OCI-M2 (cell line): ENCODE measurements around the gene SPRR1A.

Experiments
- DNase-seq: peaks from one replicate; lab custom pipeline; 2025; ENCODE audit not compliant: unreplicated experiment; lab: John Stamatoyannopoulos, UW

Gene SPRR1A, protein sequence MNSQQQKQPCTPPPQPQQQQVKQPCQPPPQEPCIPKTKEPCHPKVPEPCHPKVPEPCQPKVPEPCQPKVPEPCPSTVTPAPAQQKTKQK

DNA sequence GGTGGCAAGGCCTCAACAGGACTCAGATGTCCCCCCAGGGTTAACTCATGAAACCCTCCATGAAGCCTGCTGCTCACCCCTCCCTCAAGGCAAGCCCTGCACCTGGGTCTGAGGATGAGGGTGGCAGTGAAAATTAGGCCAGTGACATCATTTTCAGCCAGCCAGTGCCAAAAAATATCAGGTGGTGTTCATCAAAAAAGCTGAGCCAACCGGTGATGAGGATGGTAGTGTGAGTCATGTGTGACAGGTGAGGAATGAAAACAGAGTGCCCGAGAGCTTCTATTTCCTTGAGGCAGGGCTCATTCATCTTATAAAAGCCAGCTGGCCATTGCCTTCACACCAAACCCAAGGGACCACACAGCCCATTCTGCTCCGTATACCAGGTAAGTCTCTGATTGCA, at the start of gene SPRR1A:
SPRR1A (plus strand) TSS at position 339 of the 400 bp plus-strand sequence. CDS start 1,150 bp downstream, outside the sequence.
- DNase-seq = no peak

DNA sequence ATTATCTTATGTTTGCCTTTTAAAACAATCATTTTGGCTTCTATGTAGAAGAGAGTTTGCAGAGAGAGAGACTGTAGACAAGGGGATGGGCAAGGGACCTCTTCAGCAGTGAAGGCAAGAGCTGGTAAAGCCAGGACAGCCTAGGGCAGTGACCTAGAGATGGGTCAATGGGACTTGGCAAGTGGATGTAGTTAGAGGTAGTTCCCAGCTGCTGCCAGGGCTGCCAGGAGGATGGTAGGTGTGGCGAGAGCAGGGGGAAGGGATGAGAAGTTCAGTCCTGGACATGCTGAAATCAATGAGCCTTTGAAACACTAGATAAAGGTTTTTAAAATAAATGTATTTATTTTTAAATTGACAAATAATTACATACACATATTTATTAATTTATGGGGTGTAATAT, 43.3 kb upstream of the SPRR1A start:
- DNase-seq = no peak

DNA sequence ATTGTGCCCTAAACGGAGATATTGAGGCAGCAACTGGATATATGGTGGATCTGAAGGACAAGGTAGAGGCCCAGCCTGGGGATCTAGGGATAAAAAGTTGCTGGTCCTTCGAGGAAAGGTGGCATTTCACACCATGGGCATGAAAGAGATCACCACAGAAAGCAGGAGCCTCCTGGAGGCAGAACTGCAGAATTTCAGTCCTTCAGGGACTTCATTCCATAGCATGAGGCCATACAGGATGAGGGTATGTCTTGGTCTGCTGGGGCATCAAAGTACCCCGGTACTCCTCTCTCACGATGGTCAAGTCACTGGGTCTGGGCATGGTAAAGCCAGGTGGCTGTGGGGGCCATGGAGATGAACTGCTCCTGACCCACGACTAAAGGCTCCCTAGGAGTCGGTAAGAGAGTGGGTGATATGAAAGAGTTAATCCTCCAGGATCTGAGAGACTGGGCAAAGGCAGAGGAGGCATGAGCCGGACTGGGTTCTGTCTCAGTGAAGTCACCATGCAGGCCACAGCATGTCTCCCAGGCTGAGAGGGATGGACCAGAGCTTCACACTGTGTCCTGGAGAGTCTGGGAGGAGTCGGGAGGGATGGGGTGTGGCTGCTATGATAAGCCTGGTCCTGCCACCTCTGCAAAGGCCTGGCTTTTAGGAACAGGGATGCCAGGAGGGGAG, 42.7 kb upstream of the SPRR1A start:
- no peak for DNase-seq

DNA sequence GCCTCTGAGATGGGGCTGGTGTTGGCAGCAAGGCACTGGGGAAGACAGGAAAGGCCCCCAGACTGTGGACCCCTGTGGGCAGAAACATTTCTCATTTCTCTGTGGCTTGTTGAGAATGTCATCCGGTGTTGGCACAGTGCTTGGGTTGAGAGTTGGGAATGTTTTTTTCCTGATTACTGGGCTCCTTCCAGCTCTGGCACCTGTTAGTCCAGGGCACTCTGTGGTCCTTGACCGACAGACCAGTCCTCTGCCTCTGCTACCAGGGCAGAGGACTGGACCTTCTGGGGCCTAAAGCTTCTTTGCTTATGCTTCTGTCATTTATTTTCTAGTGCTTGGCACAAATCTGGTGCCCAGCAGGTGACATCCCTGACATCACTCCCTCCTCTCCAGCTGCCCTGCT, 41.7 kb upstream of the SPRR1A start:
- DNase-seq = no peak

DNA sequence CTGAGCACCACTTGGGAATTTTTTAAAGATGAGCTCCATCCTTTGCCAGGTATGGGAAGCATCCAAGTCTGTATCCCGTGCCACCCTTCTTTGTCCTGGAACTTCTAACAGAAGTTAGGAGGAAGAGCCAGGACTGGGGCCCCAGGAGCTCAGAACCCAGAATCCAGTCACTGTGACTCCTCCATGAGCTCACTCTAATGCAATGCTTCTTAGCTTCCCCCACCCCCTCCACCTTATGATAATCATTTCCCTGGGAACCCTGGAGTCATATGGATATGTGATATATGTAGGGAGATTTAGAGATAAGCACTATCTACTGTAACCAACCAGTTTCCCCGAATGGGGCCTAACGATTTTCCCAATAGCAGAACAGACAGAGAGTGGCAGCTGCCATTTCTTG, 37.6 kb upstream of the SPRR1A start:
- DNase-seq = no peak

DNA sequence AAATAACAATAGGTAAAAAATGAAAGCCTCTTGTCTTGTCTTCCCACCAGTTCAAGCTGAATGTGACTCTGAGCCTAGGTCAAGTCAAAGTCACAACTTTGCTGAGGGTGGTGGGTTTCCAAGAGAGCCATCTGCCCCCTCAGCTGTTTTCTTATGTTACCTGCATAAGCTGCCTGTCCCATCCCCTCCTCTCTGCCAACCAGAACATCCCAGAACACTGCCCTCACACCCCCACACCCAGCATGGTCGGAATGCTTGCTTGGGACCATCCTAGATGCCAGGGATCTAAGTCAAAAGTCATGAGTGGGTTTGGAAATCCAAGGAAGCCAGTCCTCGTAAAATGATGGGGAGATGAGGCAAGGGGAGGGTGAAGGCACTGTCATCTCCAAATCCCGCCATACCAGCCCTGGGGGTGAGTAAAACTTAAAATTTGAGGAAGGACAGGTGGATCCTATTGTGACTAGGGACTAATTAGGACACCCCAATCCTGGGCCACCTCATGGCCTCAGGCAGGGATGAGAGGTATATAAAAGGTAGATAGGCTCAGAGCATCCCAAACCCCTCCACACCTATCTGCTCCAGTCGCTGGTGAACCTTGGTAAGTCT, 37.1 kb upstream of the SPRR1A start, which contains the start of gene SPRR5:
SPRR5 (plus strand) TSS at position 556 of the 606 bp plus-strand sequence. CDS start 1,349 bp downstream, outside the sequence.
- no peak for DNase-seq

DNA sequence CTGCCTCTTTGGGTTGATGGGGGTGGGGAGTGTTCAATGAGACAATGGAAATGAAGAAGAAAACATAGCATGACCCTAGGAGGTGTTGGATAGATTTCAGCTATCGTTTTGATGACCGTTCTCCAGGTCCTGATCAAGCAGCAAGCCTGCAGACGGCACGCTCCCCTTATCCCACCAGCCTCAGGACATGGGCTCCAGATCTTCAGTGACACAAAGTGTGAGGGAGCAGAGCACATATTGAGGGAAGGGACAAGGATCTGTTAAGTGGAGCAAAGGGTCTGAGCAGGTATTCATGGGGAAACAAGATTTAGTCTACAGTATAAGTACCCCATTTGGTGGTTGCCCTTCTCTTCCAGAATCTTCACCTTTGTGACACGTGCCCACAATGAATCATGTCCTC, 32.2 kb upstream of the SPRR1A start:
- no peak for DNase-seq

DNA sequence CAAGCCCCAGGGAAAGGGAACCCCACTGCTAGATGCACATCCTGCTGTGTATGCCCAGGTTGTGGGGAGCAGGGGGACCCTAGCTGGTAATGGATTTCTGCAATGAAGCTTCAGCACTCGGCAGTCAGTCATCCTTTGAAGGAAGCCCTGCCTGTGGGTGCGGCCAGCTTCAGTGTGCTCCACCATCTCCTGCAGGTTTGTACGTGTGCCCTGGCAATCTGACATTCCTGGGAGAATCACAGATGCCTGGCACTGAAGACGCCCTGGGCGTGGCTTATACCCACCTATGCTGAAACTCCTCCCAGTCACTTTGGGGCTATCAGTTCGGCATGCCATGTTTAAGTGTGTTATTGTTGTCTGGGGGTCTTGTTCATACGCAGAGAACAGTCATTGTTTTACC, 30.1 kb upstream of the SPRR1A start:
- no peak for DNase-seq

DNA sequence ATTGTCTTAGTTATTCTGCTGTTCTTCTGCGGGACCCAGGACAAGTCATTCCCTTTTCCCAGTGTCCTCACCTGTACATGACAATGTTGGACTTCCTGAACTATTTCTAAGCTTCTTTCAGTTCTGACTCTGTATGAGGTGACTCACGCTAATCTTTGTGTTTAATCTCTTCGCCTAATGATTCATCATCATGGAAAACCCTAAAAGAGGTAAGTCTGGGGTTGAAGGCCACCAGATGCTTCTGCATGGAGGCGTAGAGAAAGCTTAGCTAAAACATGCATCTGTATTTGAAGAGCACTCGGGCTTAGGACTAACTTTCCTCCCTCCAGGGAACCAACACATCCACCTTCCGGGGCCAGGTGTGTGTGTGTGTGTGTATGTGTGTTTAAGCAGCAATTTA, 29.4 kb upstream of the SPRR1A start:
- DNase-seq = no peak

DNA sequence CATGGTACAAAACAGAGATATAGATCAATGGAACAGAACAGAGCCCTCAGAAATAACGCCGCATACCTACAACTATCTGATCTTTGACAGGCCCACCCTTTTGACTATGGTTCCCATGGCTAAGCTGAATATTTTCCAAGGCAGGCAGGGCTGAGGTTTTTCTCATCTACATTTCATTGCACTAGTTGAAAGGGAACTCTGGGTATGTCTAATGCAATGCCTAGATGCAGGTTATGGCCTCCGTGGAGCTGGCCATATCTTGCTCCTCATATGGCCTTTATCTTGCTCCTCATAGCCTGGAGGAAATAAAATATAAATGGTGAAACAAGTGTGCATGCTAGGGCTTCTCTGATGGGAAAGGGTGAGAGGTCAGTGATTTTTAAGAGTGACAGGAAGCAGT, 26.3 kb upstream of the SPRR1A start:
- DNase-seq = no peak

DNA sequence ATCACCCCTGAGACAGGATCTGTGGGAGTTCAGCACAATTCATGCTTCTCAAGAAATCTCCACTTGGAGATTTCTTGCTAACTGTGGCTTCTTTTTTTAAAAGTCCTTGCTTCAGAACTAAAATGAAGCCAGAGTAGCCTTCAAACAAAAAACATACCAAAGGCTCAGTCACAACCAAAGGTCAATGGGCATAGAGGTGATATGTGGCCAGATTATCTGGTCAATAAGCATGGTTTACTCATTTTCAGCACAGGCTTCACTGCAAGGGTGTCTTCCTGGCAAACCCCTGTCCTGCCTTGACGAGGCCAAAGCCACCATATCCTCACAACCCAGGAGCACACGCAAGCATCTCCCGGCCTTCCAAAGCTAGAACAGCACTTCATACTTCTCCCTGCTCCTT, 24.6 kb upstream of the SPRR1A start:
- no peak for DNase-seq

DNA sequence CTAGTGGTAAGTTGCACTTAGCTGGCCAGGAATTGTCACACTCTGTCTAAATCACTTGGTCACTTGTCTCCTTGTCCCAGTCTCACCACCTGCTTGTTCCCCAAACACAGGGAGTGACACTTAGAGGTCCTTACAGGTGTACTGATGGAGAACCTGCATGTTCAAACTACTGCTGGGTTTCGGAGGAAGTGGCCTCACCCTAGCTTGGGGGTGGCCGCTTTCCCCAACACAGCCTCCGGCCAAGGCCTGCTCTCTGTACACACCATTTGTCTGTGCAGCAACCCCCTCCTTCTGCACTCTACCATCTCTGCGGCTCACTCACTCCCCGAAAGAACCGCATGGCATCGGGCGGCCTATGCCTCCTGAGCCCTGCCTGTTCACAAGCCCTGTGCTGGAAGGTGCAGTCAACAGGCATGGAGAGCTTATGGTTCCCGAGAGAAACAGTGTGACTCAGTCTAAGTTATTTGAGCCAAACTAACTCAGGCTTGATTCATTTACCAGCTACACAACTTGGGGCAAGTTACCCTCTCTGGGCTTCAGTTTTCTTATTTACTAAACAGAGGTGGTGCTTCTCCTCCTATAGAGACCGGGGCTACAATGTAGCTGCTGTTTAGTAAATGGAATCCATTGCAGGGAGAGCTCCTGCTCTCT, 24.0 kb upstream of the SPRR1A start:
- no peak for DNase-seq

DNA sequence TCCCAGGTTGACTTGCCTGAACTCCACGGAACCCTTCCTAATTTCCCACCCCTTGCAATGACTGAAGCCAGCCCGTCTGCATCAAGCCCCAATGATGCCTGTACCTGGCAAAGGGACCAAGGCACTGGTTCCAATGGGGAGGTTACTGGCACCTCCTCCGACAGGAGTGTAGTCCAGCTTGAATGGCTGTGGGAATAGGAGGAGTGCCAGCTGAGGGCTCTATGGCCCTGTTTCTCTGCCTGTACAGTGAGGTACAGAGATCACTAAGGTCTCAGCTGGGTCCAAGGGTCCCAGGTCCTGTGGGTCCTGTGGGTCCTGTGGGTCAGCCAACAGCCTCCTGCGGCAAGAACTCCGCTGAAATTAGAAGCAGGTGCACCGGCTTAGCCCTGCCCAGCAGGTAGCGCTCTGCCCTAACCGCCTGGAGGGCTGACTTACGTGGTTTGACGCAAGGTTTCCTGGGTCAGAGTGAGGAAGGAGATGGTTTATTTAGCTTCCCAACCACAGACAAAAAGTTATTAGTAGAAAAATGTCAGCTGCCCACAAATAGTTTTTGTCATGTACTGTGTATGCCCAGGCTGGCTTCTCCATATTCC, 23.3 kb upstream of the SPRR1A start:
- DNase-seq = no peak

DNA sequence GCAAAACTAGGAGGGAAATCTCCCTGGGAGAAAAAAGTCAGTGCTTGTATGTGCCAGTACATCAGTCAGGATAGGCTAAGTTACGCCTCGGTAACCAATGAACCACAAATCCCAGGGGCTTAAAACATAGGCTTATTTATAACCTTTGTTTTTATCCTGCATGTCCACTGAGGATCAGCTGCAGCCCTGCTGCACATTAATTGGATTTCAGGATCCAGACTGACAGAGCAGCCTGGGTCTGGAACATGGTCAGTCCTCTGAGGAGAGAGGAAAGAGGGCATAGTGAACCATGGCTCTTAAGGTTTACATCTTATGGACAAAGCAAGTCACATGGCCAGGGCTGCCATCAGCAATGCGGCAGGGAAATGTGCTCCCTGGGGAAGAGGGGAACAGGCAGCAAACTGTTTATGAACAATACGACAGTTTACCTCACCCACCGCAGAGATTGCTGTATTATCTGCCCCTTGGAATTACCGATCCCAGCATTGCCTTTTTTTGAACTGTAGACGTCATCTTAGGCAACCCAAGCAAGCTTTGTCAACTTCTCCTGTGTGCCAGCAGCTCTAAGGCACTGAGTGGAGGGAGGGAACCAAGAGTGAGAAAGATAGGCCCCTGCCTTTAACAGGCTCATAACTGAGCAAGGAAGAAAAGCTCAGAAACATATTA, 22.5 kb upstream of the SPRR1A start:
- DNase-seq = no peak

DNA sequence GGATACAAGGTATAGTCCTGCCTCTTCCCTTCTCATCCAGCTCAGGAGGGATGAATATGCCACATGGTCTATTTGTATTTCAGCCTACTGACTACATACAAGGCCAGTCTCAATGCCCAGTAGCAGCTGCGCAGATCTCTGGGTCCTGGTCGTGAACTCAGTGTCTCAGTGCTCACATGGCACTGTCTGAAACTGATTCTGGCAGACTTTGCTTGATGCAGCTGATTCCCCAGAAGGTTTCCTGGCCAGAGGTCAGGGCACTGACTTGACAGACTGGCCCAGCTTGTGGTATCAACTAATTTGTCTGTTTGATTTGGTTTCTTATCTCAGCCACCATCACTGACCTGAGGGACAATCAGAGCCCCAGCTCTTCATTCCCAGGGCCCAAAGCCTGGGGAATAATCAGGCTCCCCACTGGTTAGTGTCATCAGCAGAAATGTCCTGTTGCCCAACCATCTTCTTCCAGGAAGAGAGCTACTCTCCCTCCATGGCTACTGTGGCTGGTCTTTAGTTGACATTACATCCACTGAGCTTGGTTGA, 20.9 kb upstream of the SPRR1A start:
- DNase-seq = no peak

DNA sequence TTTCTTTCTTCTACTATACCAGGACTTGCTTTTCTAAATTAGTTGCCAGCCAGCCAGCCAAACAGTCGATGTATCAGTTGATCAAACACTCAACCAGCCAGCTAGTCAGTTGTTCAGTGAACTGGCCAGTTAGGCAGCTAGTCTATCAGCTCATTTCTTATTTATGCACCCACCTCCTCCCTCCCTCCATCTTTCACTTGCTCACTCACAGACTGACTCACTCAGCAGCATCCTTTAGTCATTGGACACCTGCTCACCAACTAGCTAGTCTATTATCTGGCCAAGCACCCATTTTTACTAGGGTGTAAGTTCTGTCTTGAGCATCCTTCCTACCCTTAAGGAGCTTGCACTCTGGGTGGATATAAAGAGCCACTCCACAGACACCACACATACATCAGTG, 19.3 kb upstream of the SPRR1A start:
- no peak for DNase-seq

DNA sequence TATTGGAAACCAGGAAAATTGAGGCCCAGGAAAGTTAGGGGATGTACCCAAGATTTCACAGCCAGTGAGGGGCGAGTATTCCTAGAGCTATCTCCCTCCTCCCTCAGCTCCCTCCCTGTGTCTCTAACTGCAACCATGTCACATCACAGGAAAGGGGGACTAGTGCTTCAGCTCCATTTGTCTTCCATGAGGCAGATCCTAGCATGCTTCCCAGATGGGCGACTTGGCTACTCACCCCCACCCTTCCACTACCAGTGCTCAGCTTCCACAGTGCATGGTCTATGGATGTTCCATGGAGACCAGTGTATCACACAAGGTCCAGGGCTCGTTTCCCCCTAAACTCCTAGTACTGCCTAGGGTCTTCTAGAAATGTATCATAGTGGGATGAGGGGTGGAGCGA, 18.0 kb upstream of the SPRR1A start:
- DNase-seq = no peak

DNA sequence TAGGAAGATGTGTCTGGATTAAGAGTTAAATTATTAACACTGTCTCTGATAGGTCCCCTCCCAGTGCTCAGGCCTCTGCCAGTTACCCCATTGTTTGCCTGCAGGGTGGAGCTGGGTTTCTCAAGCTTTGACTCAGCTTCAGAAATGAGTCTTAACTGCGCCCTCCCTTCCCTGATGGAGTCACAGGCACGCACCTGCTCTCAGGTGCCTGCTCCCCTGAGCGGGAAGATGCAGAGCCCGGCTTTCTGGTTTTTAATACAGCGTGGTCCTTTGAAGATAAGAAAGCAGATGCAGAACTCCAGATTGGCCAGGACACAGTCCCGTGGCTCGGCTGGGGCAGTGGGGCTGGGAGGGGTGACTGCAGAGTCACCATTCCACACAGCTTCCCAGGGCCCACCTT, 16.7 kb upstream of the SPRR1A start:
- no peak for DNase-seq

DNA sequence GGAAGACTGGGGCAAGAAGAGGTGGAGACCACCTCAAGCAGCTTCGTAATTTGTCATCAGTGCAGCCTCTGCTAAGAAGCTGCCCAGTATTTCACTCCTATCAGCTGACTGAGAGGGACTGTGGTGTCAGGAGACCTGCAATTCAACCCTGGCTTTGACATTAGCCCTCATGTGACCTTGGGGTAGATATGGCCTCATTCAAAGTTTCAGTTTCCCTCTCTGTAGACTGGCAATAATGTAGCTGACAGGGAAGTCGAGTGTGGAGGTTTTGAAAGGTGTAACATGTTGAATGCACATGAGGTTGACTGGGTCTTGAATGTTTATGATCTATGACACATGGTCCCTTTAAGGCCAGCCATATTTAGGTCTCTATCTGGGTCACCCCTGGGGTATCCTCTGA, 15.6 kb upstream of the SPRR1A start:
- no peak for DNase-seq

DNA sequence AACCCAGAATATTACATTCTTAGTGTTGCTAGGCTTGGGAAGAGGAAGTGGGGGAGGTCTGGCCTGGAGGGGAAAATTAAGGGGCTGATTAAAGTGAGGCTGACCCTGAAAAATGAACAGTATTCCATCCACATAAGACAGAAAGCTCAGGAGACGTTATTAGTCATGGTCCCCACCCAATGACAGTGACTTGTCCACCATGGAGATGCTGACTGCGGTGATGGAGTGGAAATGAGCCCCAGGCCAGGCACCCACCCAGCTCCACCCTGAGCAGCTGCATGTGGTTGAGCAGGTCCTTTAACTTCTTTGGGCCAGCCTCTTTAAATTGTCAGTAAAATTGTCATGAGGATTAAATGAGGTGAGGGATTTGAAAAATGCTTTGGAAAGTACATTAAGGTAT, 14.8 kb upstream of the SPRR1A start:
- DNase-seq = no peak

DNA sequence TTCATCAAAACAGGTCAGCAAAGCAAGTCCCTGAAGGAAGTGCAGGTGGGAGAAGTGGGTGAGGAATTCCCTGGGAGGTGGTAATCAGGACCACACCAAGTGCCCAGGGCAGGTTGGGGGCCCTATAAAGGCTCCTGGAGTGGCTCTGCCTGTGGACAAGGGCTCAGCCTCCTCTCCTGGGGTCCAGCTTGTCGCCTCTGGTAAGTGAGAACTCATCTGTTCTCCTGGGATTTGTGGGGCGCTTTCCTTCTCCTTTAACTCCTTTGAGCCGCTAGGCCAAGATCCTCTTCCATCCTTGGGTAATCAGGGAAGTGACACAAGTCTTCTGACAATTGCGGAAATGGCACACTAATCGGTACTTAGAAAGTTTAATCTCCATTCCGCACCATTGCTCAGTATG, 13.4 kb upstream of the SPRR1A start, which contains the start of gene SPRR4:
SPRR4 (plus strand) TSS at position 154 of the 400 bp plus-strand sequence. CDS start 1,243 bp downstream, outside the sequence.
- DNase-seq = no peak
